Hematopoietic multipotent progenitor cell treated with erythropoietin and hydrocortisone succinate and interleukin-3 and kit ligand, for 17 days (in vitro differentiated cells): ENCODE measurements around the gene HES1.
"Not testable (repeated sequence)": the region's sequence is repeated elsewhere in the genome, so short reads cannot be mapped to it uniquely, and the experiment has no call there.

ENCODE experiments used
- DNase-seq: peaks from one replicate; pipeline ENCODE4 v3.0.0-alpha.2; 2015; ENCODE audit warnings: low spot score

HES1 gene, protein sequence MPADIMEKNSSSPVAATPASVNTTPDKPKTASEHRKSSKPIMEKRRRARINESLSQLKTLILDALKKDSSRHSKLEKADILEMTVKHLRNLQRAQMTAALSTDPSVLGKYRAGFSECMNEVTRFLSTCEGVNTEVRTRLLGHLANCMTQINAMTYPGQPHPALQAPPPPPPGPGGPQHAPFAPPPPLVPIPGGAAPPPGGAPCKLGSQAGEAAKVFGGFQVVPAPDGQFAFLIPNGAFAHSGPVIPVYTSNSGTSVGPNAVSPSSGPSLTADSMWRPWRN

GRCh38 chr3:194135806-194136518, at the start of gene HES1:
HES1 (plus strand) TSS chr3:194136148; CDS start chr3:194136381, 233 bp downstream.
- peak; percentile 54 for DNase-seq

DNA sequence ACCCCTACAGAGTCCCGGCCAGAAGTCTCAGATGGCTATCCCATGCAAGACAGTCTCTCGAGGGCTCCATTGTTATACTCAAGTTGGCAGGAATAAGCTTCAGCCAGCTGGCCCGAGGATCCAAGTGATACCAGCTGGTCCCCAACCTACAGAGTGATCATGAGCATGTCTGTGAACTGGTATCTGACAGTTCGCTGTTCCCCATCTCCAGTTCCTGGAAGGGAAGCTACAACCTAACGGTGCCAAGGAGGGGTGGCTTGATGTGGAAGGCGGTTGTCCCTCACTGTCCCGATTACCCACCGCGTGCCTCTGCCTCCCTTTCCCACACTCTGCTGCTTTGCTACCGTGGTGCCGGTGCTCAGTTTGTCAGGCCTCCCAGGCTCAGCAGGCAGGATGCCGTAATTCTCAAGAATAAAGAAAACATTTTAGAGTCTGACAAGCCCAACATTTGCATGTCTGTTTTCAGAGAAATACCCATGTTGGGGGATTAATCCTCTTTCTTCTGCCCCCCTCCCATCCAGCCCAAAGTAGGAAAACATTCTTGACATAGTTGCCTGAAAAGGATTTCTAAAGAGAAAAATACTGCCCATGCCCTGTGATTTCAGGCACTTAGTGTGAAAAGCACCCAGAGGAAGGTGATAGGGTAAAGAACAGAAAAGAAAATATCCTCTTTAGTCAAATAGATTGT, 49.4 kb upstream of the HES1 start:
- no peak for DNase-seq

DNA sequence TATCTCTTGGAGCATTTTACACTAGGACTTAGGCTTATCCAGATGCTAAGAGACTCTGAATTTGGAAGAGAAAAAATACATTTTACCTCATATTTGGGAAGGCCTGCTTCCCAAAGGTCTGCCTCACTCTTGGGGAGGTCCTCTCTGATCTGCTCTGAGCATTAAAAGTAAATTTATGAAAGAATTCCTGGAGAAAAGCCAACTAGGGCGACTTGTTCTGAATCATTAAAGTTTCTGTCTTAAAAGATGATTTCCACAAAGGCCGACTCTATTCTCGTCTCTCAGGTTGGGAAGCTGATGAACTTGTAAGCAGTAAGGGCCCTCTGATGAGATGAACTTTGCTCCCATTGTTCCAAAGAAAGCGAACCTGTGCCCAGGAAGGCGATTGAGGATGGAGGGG, 48.7 kb upstream of the HES1 start:
- no peak for DNase-seq

DNA sequence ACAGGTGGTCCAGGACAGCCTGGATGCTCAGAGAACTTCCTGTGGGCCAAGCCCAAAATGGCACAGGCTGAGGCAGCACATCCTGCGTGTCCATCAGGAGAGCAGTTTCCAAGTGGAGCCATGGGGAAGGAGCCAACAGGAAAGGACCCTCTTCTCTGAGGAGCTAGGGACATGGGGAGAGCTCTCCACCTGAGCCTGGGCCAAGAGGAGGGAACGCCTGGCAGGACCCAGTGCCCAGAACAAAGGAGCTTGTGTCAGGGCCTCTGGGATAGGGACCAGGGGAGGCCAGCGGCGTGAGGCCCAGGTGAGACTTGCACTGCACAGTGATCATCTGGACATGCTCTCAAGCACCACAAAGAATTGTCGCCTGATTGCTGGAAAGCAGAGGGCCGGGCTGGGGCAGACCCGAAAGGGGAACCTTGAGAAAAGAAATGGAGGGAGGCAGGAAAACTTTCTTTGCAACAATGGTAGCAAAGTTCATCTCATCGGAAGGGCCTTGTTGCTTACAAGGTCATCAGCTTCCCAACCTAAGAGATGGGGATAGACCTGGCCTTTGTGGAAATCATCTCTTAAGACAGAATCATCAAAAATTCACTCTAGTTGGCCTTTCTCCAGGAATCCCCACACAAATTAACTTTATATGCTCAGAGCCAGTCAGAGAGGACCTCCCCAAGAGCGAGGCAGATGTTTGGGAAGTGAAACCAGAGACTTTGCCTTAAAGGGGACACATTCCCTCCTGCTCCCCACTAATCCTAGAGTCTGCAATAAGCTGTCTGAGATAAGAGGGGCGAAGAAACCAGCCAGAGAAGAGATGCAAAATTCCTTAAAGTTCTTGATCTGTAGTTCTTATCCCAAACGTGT, 47.7 kb upstream of the HES1 start:
- no peak for DNase-seq

DNA sequence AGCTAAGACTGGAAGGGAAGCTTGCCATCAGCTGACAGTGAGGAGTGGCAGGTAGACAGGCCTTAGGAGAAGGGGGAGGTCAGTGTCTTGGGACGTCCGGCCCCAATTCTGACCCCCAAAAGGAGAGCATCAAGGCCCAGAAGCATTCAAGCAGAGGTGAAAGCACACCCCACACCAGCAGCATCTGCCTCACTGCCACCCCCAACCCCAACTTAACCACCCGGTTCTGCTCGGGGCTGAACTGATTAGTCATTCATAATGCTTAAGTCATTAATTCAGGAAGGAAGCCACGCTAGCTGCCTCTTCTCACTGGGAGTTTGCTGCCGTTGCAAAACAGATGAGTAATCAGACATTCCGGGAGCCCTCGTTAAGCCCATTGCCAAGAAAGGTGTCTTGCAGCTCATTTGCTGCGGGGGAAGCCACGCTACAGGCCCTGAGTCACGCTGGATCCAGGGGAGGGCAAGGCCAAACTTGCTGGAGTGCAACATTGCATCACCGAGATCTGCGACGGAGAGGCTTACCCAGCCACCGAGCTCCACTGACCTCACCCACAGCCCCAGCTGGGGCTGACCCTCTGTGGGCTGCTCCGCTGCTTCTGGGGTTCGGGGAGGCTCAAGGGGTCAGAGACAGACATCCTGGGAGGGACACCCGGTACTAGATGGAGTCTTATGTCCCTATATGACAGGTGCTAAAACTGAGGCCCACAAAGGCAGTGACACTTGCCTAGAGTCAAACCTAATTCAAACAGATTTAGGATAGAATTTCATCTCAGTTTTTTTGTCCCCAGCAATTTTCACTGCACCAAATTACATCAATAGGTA, 46.4 kb upstream of the HES1 start:
- DNase-seq = no peak

DNA sequence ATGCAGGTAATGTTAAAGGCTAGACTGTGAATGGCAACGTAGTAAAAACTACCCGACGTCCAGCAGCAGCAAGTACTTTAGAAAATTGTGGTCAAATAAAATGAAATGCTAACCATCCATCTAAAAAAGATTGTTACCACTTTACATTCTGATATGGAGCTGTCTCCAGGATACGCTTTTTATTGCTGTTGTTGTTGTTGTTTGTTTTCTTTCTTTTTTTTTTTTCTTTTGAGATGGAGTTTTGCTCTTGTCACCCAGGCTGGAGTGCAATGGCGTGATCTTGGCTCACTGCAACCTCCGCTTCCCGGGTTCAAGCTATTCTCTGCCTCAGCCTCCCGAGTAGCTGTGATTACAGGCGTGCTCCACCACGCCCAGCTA, 45.8 kb upstream of the HES1 start:
- DNase-seq = not testable (repeated sequence)

GRCh38 chr3:194090716-194091115, 45.2 kb upstream of the HES1 start:
- DNase-seq = no peak

- no peak for DNase-seq
These were observed 44.8 kb upstream of the HES1 start for GRCh38 chr3:194091141-194091540.

GRCh38 chr3:194091897-194092296, 44.1 kb upstream of the HES1 start:
- not testable (repeated sequence) for DNase-seq

DNA sequence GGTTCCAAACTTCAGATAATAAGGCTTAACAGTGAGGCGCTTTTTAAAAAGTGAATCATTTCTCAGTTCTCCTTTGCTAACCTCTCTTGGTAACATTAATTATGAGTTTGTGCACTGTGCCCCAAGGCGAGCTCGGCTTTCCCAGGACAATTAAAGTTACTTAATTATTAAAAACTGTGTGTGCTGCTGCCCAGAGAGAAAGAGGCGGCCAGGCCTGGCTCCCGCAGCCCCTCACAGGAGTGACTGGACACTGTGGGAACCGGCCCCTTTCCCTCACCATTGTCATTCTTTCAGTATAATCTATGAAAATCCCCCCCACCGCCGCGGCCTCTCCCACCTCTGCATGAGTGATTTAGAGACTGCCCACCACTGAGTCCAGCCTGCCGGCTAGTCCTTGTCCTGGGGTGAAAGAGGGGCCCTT, 43.1 kb upstream of the HES1 start:
- no peak for DNase-seq

DNA sequence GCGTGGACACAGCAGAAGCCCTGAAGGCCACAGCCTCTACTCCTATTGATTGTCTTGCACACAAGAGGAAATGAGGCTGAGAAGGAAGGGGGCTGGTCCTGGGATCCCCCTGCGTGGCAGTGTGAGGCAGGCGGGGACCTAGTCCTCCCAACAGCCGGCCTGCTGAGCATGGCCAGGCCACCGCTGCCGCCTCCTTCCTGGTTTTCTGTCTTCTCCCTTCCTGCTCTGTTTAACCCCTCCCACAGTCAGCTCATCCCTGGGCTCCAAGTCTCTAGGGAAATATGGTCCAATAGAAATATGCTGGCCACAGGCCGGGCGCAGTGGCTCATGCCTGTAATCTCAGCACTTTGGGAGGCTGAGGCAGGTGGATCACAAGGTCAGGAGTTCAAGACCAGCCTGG, 42.1 kb upstream of the HES1 start:
- no peak for DNase-seq

DNA sequence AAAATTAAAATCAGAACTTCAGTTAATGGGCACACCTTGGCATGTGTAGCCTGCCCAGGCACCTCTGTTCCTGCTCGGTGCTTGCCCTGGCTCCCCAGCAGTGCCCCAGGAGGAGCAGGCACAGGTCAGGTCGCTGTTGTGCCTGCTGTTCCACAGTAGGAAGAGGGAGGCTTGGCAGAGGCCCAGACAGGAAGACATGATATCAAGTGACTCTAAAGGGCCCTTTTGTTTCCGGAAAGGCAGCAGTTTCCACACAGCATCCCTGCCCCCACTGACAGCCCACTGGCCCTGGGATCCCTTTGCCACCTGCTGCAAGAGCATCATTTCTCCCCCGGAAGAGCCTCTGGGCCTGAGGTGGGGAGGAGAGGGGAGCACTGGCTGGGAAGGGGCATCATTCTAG, 40.5 kb upstream of the HES1 start:
- no peak for DNase-seq

DNA sequence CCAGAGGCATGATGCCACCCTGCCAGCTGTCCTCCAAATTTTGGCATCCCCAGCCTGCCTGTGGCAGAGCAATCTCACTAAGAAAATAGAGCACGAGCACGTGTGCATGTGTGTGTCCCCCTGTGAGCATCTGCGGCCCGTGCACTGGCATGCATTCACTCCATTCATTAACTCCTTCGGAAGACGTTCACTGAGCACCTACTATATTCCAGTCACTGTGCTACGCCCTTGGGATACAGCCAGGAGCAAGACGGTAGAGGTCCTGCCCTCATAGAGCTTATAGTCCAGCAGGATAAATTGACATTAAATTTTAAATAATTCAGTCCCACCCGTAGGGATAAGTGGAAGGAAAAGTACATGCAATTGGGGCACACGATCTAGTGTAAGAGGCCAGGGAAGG, 40.0 kb upstream of the HES1 start:
- no peak for DNase-seq

DNA sequence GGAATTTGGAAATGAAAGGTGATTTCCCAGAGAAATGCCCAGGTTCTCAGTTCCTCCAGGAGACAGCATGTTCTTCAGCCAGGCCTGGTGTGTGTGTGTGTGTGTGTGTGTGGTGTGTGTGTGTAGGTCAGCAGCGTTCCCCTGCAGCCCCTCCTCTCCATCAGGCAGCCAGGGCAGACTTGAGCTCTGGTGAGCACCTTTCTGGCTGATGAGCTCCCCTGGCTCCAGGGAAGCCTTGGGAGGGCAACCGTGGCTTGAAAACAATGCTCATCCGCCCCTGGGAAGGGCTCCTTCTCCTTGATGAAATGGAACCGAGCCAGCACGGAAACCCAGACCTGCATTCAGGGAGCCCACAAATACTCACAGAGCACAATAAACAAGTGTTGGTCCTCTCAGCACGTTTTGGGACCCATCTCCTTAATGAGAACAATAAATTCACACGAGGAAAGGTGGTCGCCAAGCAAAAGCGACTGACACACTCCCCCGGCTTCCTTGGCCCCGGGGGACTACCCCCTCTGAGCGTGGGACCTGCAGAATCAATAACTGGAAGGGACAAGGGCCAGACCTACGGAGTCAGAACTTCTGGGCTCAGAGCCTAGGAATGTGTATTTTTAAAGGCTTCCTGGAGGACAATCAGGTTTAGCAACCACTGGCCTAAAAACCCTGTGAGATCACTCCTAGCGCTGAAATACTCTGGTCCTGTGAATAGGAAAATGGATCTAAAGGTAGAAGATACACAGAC, 38.6 kb upstream of the HES1 start:
- no peak for DNase-seq

DNA sequence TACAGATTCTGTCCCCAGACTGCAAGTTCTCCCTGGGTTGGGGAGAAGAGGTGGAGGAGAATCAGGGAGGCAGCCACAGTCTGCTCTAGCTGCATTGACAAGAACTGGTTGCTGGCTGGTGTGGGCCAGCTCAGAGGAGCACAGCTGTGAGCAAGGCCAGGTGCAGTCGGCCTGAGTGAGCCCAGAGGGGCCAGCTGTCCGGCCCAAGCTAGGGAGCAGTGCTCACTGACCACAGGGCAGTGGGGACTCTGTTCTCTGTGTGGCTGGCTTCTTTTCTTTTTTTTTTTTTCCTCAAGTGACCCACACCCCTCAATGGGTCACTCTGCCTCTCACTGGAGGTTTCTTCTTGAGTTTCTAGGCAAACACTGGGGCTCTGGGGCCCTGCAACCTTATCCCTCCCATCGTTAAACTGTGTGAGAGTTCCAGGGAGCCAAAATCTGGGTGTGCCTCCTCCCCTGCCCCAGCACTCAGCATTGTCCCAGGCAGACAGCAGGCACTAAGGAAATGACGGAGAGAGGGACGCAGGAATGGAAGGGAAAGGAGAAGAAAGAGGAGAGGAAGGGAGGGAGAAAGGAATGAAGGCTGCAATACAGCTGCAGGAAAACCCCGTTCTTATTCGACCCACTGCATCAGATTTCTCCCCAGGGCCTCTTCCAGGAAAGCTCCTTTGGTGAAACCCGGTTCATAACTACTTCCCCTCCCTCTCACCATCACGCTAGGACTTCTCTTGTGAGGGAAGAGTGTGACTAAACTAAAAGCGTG, 37.7 kb upstream of the HES1 start:
- no peak for DNase-seq

DNA sequence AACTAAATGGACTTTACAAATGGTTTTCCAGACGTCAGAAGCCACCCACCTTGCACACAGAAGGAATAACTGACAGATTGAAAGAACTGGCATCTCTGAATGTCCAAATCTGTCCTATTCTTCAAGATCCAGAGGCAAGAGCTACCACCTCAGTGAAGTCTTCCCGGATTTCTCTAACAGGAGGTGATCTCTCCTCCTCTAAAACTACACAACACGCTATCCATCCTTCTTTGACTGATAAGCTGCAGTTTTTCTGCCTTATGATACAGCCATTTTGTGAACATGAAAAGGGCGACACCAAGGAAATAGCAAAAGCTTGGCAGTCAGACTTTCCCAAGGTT, 37.1 kb upstream of the HES1 start:
- DNase-seq = no peak

GRCh38 chr3:194099215-194099614, 36.7 kb upstream of the HES1 start:
- DNase-seq = no peak

- DNase-seq = no peak
These were observed 35.0 kb upstream of the HES1 start for GRCh38 chr3:194100856-194101390.

GRCh38 chr3:194101592-194102432, 34.1 kb upstream of the HES1 start:
- DNase-seq = no peak
